HFFc6 (cell line): Measurements from ENCODE around the gene CARD19. TPM values are rescaled to one million over a fixed set of nuclear protein-coding genes. Genes with fewer than 3 reads are reported as not detected.

Source experiments
- DNase-seq: peaks from one replicate; pipeline ENCODE4 v3.0.0-alpha.2; 2018
- H3K27ac Mint-ChIP-seq: 2 replicates; pipeline ENCODE4 v1.8.0; 2020; ENCODE audit warnings: mild to moderate bottlenecking, mixed read lengths
- H3K27me3 Mint-ChIP-seq: 2 replicates; pipeline ENCODE4 v1.8.0; 2021; ENCODE audit warnings: mild to moderate bottlenecking, moderate library complexity, mixed read lengths; ENCODE audit not compliant: insufficient read depth
- H3K36me3 Mint-ChIP-seq: 2 replicates; pipeline ENCODE4 v1.8.0; 2021; ENCODE audit warnings: low read depth, mixed read lengths
- H3K4me1 Mint-ChIP-seq: 2 replicates; pipeline ENCODE4 v1.8.0; 2020; ENCODE audit warnings: low read depth, mixed read lengths
- H3K4me3 Mint-ChIP-seq: 2 replicates; pipeline ENCODE4 v1.8.0; 2020; ENCODE audit warnings: mild to moderate bottlenecking, moderate library complexity, mixed read lengths
- H3K9me3 Mint-ChIP-seq: 2 replicates; pipeline ENCODE4 v1.8.0; 2020; ENCODE audit warnings: mild to moderate bottlenecking, mixed read lengths
- CTCF ChIP-seq: fragments of 200-600 bp; sonication (generic); IDR thresholded peaks from 2 replicates; pipeline ENCODE4 v1.5.0; 2021; ENCODE audit warnings: antibody characterized with exemption, mild to moderate bottlenecking
- total RNA-seq, 6 experiments: library from RNA; stranded (reverse); fragmentation: NEBNext Ultra II Directional; extraction: Animal tissue kit (Norgen Biotek cat#: 25700); gene quantifications; 2 replicates in 1 of 6; 3 replicates in 5 of 6; pipeline ENCODE4 v1.2.3, GENCODE V29; 2021

The CARD19 gene
- total RNA-seq, 6 experiments from 2014 or later = 35.3 to 40.6 (median 37.9) TPM

- peaks cover 6% of the 10 kb centered on the region; the same call in 1 of the 2 replicates for H3K4me1 Mint-ChIP-seq
- H3K4me3 Mint-ChIP-seq = no peak overlapping the region
- H3K27ac Mint-ChIP-seq = no peak overlapping the region
- no peaks in the 10 kb centered on the region for H3K9me3 Mint-ChIP-seq
- DNase-seq = no peak
- no peaks in the 10 kb centered on the region; the same call in 1 of the 2 replicates for H3K27me3 Mint-ChIP-seq
- peaks cover 8% of the 10 kb centered on the region; the same call in 1 of the 2 replicates for H3K36me3 Mint-ChIP-seq
- no peak for TF ChIP-seq CTCF
These were observed 15.0 kb downstream of the CARD19 start for GRCh38 chr9:93111001-93111370.

GRCh38 chr9:93111371-93112115 is 15.5 kb downstream of the CARD19 start:
- no peaks in the 10 kb centered on the region; the same call in 1 of the 2 replicates for H3K27me3 Mint-ChIP-seq
- no peak overlapping the region for H3K4me3 Mint-ChIP-seq
- H3K27ac Mint-ChIP-seq = peak overlapping the region; percentile 59; the same call in 1 of the 2 replicates
- no peaks in the 10 kb centered on the region for H3K9me3 Mint-ChIP-seq
- peaks cover 8% of the 10 kb centered on the region; the same call in 1 of the 2 replicates for H3K36me3 Mint-ChIP-seq
- peaks cover 6% of the 10 kb centered on the region; the same call in 1 of the 2 replicates for H3K4me1 Mint-ChIP-seq
- no peak for TF ChIP-seq CTCF
- peak; percentile 64 for DNase-seq

- Mint-ChIP-seq H3K9me3 (no peaks in the 10 kb centered on the region), H3K27me3 (no peaks in the 10 kb centered on the region; the same call in 1 of the 2 replicates), H3K27ac (peak overlapping the region; percentile 59), H3K4me3 (no peak overlapping the region), H3K36me3 (peaks cover 8% of the 10 kb centered on the region; the same call in 1 of the 2 replicates), H3K4me1 (peaks cover 6% of the 10 kb centered on the region; the same call in 1 of the 2 replicates)
- no peak for TF ChIP-seq CTCF
- DNase-seq = no peak
These were observed 16.3 kb downstream of the CARD19 start for GRCh38 chr9:93112116-93112863.

- H3K4me1 Mint-ChIP-seq = peaks cover 6% of the 10 kb centered on the region; the same call in 1 of the 2 replicates
- no peak for TF ChIP-seq CTCF
- no peak overlapping the region for H3K27ac Mint-ChIP-seq
- no peak for DNase-seq
- no peaks in the 10 kb centered on the region for H3K9me3 Mint-ChIP-seq
- H3K27me3 Mint-ChIP-seq = no peaks in the 10 kb centered on the region; the same call in 1 of the 2 replicates
- H3K4me3 Mint-ChIP-seq = no peak overlapping the region
- H3K36me3 Mint-ChIP-seq = peaks cover 8% of the 10 kb centered on the region; the same call in 1 of the 2 replicates
These were observed 16.9 kb downstream of the CARD19 start for GRCh38 chr9:93112864-93113389.

- H3K4me3 Mint-ChIP-seq = no peak overlapping the region
- H3K36me3 Mint-ChIP-seq = peaks cover 3% of the 10 kb centered on the region; the same call in 1 of the 2 replicates
- TF ChIP-seq CTCF = no peak
- H3K27ac Mint-ChIP-seq = peak overlapping the region; percentile 34
- DNase-seq = no peak
- H3K27me3 Mint-ChIP-seq = no peaks in the 10 kb centered on the region; the same call in 1 of the 2 replicates
- H3K9me3 Mint-ChIP-seq = no peaks in the 10 kb centered on the region
- H3K4me1 Mint-ChIP-seq = peaks cover 3% of the 10 kb centered on the region
These were observed 18.4 kb downstream of the CARD19 start for GRCh38 chr9:93114169-93114983.
